ENCODE results near the gene BCAP31.

GRCh38 chrX:153692003-153692402 lies 32.2 kb downstream of the BCAP31 start:
- TF ChIP-seq CTCF (IDR thresholded peaks at IDR 0.05) (no peak), ZBTB21 (CRISPR knock-in tag; IDR thresholded peaks at IDR 0.05; ENCODE audit: borderline replicate concordance) (no peak), ZNF121 (CRISPR knock-in tag; IDR thresholded peaks at IDR 0.05) (no peak), USF1 (CRISPR knock-in tag; IDR thresholded peaks at IDR 0.05) (no peak), STAT6 (CRISPR knock-in tag; conservative IDR thresholded peaks at IDR 0.05; ENCODE audit: low read depth) (no peak), CDX4 (CRISPR knock-in tag; IDR thresholded peaks at IDR 0.05; ENCODE audit: borderline replicate concordance) (no peak), CREM (CRISPR knock-in tag; IDR thresholded peaks at IDR 0.05) (no peak), FOXK1 (CRISPR knock-in tag; IDR thresholded peaks at IDR 0.05) (no peak), NR2C2 (CRISPR knock-in tag; IDR thresholded peaks at IDR 0.05) (no peak), NFE2L1 (CRISPR knock-in tag; IDR thresholded peaks at IDR 0.05) (no peak), ATF6 (CRISPR knock-in tag; IDR thresholded peaks at IDR 0.05) (no peak), KAT7 (CRISPR knock-in tag; IDR thresholded peaks at IDR 0.05; ENCODE audit: borderline replicate concordance) (no peak), ERG (CRISPR knock-in tag; IDR thresholded peaks at IDR 0.05) (no peak)

All from WTC11 (cell line).